ENCODE data around the gene SMIM13.

The SMIM13 gene

GRCh38 chr6:11092668-11093375, 812 bp upstream of the SMIM13 start:
- no peaks in the 10 kb centered on the region for H3K27me3 Mint-ChIP-seq
- peaks cover 27% of the 10 kb centered on the region for H3K4me1 Mint-ChIP-seq
- CTCF ChIA-PET, result interaction anchor here (0.6 to 1.2 kb wide), 3 partner anchors 24 to 404 kb away, joined by 4 read pairs; no protein-coding TSS in a partner anchor
- H3K9me3 Mint-ChIP-seq, result no peaks in the 10 kb centered on the region
- H3K36me3 Mint-ChIP-seq, result peaks cover 7% of the 10 kb centered on the region
- H3K4me3 Mint-ChIP-seq, result peak overlapping the region; percentile 81
- H3K27ac Mint-ChIP-seq, result peak overlapping the region; percentile 95
- no peak for DNase-seq

GRCh38 chr6:11093376-11093625, 333 bp upstream of the SMIM13 start:
- H3K27me3 Mint-ChIP-seq, result no peaks in the 10 kb centered on the region
- H3K4me1 Mint-ChIP-seq, result peaks cover 27% of the 10 kb centered on the region
- no peak for DNase-seq
- peaks cover 7% of the 10 kb centered on the region for H3K36me3 Mint-ChIP-seq
- CTCF ChIA-PET, result interaction anchor here (0.6 to 1.2 kb wide), 3 partner anchors 24 to 403 kb away, joined by 4 read pairs; no protein-coding TSS in a partner anchor
- H3K9me3 Mint-ChIP-seq, result no peaks in the 10 kb centered on the region
- H3K4me3 Mint-ChIP-seq, result peak overlapping the region; percentile 81
- H3K27ac Mint-ChIP-seq, result peak overlapping the region; percentile 95

DNA sequence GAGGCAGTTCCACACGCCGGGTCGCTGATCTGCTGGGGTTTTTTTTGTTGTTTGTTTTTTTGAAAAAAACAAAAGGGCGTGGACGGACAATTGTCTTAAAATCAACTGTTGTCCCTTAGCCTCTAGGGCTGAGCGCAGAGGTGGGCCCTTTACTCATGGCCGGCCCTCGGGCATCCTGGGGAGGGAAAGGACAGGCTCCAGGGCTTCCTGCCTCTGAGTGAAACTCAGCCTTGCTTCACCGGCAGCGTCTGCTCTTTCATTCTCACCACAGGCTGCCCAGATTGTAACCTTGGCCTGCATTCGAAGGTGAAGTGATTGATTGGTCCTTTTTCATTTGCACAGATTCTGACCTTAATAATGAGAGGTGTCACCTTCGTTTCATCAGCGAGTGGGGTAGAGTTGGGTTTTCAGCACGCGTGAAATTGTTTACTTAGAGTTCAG, 797 bp downstream of the SMIM13 start:
- peaks cover 12% of the 10 kb centered on the region for H3K36me3 Mint-ChIP-seq
- H3K27ac Mint-ChIP-seq, result peak overlapping the region; percentile 96
- DNase-seq, result peak; percentile 66
- H3K4me1 Mint-ChIP-seq, result peaks cover 29% of the 10 kb centered on the region
- peak overlapping the region; percentile 97 for H3K4me3 Mint-ChIP-seq
- H3K9me3 Mint-ChIP-seq, result no peaks in the 10 kb centered on the region
- no peaks in the 10 kb centered on the region for H3K27me3 Mint-ChIP-seq
- CTCF ChIA-PET, result interaction anchor here (0.5 kb wide), 1 partner anchor 284 kb away, joined by 3 read pairs; no protein-coding TSS in a partner anchor

DNA sequence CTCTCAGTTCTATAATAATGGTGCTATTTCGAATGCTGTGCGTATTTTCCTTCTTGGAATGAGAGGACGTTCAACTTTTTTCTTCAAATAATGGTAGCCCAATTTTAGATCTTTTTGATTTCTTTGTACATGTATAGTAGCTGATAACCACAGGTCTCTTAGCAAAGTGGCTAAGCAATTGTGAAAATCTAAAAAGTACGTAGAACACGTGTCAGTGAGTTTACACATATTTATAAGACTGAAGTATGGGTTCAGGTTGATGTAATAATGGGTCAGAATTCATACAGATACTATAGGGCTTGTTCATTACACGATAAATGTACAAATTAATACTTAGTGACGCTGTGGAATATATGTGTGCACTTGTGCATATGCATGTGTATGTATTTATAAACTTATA, 1.3 kb downstream of the SMIM13 start:
- CTCF ChIA-PET, result interaction anchor here (0.5 kb wide), 1 partner anchor 285 kb away, joined by 3 read pairs; no protein-coding TSS in a partner anchor
- Mint-ChIP-seq H3K36me3 (peaks cover 17% of the 10 kb centered on the region), H3K9me3 (no peaks in the 10 kb centered on the region), H3K27me3 (no peaks in the 10 kb centered on the region), H3K4me3 (peak overlapping the region; percentile 97), H3K4me1 (peaks cover 29% of the 10 kb centered on the region), H3K27ac (peak overlapping the region; percentile 96)
- no peak for DNase-seq

DNA sequence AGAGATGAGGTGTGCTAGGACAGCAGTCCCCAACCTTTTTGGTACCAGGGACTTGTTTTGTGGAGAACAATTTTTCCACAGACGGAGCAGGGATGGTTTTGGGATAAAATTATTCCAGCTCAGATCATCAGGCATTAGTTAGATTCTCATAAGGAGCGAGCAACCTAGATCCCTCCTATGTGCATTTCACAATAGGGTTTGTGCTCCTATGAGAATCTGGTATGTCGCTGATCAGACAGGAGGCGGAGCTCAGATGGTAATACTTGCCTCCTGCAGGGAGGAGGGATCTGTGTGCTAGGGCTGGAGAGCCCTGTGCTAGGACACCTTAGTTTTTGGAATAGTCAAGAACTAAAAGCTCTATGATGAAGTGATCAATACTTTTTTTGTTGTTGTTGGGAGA, 2.5 kb downstream of the SMIM13 start:
- Mint-ChIP-seq H3K4me3 (peak overlapping the region; percentile 65), H3K9me3 (no peaks in the 10 kb centered on the region), H3K36me3 (peaks cover 25% of the 10 kb centered on the region), H3K4me1 (peaks cover 34% of the 10 kb centered on the region), H3K27me3 (no peaks in the 10 kb centered on the region), H3K27ac (no peak overlapping the region)
- DNase-seq, result peak; percentile 31
- CTCF ChIA-PET, result interaction anchor here (1.0 to 1.4 kb wide), 2 partner anchors 8 to 400 kb away, joined by 3 to 5 read pairs; no protein-coding TSS in a partner anchor

DNA sequence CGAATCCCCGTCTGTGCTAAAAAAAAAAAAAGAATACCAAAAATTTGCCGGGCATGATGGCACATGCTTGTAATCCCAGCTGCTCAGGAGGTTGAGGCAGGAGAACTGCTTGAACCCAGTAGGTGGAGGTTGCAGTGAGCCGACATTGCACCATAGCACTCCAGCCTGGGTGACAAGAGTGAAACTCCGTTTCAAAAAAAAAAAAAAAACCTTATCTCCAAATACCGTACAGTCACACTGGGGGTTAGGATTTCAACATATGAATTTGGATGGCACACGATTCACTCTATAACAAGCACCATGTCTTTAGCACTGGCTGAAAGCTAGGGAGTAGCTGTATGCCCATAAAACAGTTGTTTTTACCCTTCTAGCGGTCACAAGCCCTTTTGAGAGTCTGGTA, 3.8 kb downstream of the SMIM13 start:
- no peak for DNase-seq
- H3K36me3 Mint-ChIP-seq, result peaks cover 32% of the 10 kb centered on the region
- no peaks in the 10 kb centered on the region for H3K9me3 Mint-ChIP-seq
- peaks cover 33% of the 10 kb centered on the region for H3K4me1 Mint-ChIP-seq
- H3K27ac Mint-ChIP-seq, result no peak overlapping the region
- H3K4me3 Mint-ChIP-seq, result no peak overlapping the region
- no peaks in the 10 kb centered on the region for H3K27me3 Mint-ChIP-seq
- CTCF ChIA-PET, result no interaction called here

DNA sequence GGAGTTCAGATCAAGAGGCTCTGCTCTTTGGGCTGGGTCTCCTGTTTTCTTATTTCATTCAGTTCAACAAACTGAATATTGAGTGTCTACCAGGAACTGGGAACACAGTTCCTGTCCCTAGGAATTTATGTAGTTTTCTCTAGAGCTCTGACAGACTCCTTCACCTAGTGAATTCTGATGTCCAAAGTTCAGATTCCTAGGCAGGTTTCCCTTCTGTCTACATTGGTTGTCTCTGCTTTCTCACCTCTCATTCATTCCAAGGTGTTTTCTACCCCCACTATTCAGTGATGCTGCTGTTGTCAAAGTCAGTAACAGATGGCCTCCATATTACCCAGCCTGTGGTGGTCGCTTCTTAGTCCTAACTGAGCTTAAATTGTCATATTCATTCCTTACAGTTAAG, 4.4 kb downstream of the SMIM13 start:
- H3K27ac Mint-ChIP-seq, result no peak overlapping the region
- CTCF ChIA-PET, result interaction anchor here (0.9 kb wide), 2 partner anchors 398 to 478 kb away, joined by 3 to 5 read pairs; no protein-coding TSS in a partner anchor
- no peak overlapping the region for H3K4me3 Mint-ChIP-seq
- H3K27me3 Mint-ChIP-seq, result no peaks in the 10 kb centered on the region
- no peak for DNase-seq
- H3K9me3 Mint-ChIP-seq, result no peaks in the 10 kb centered on the region
- H3K4me1 Mint-ChIP-seq, result peaks cover 30% of the 10 kb centered on the region
- peaks cover 36% of the 10 kb centered on the region for H3K36me3 Mint-ChIP-seq

DNA sequence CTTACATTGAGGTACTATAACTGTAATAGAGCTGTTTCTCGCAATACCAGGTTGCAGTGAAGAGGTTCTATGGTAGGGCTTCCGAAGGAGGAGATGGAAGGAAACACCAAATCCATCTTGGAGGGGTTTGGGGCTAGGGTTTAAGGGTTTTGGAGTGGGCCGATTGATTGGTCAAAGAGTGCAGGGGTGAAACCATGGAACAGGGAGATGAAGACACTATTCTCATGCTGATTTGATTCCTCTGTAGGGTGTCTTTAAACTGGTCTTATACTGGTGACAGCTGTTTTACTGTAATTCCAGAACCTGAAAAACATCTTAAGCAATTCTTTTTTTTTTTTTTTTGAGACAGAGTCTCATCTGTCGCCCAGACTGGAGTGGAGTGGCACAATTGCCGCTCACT, 7.8 kb downstream of the SMIM13 start:
- Mint-ChIP-seq H3K9me3 (no peaks in the 10 kb centered on the region), H3K27ac (no peak overlapping the region), H3K4me1 (peaks cover 11% of the 10 kb centered on the region), H3K36me3 (peaks cover 36% of the 10 kb centered on the region), H3K27me3 (no peaks in the 10 kb centered on the region), H3K4me3 (no peak overlapping the region)
- DNase-seq, result no peak
- CTCF ChIA-PET, result no interaction called here

DNA sequence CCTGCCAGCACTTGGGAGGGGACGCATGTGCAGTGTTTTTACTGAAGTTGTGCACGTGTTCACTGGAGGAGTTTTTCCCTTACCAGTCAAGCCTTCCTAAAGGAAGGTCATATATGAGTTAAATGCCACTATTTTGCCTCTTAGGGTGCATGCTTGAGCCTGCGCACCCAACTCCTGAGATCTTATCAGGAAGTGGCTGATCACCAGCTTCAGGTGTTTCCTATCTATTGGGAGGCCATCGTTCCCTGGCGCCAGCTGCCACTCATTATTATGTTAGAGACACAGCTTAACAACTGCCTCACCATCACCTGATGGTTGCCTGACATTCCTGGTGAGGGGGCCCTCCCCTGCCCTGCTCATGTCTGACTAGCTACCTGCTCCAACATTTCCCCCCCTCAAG, 9.4 kb downstream of the SMIM13 start:
- Mint-ChIP-seq H3K27me3 (no peaks in the 10 kb centered on the region), H3K36me3 (peaks cover 34% of the 10 kb centered on the region), H3K27ac (no peak overlapping the region), H3K9me3 (no peaks in the 10 kb centered on the region), H3K4me3 (no peak overlapping the region), H3K4me1 (peaks cover 10% of the 10 kb centered on the region)
- no peak for DNase-seq
- CTCF ChIA-PET, result no interaction called here

DNA sequence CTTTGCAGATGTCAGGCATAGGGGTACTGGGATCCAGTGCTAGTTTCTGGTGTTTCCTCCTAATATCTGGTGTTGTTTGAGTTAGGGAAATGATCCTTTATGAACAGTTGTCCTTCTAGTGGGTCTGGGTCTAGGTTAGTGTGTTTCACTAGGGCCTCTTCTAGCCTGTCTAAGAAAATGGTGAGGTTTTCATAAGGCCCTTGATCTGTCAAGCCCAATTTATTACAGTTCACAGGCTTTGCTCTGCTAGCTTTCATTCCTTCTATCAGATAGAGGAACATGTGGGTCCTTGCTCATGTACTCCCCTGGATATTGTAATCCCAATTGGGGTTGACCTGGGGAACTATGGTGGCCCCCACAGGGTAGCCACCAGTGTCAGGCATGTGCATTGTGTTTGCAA, 15.1 kb downstream of the SMIM13 start:
- CTCF ChIA-PET, result interaction anchor here (1.3 kb wide), 1 partner anchor 11 kb away, joined by 3 read pairs; no protein-coding TSS in a partner anchor
- no peaks in the 10 kb centered on the region for H3K27me3 Mint-ChIP-seq
- DNase-seq, result no peak
- H3K27ac Mint-ChIP-seq, result no peak overlapping the region
- peaks cover 11% of the 10 kb centered on the region for H3K36me3 Mint-ChIP-seq
- H3K4me3 Mint-ChIP-seq, result no peak overlapping the region
- H3K9me3 Mint-ChIP-seq, result no peaks in the 10 kb centered on the region
- peaks cover 19% of the 10 kb centered on the region for H3K4me1 Mint-ChIP-seq

DNA sequence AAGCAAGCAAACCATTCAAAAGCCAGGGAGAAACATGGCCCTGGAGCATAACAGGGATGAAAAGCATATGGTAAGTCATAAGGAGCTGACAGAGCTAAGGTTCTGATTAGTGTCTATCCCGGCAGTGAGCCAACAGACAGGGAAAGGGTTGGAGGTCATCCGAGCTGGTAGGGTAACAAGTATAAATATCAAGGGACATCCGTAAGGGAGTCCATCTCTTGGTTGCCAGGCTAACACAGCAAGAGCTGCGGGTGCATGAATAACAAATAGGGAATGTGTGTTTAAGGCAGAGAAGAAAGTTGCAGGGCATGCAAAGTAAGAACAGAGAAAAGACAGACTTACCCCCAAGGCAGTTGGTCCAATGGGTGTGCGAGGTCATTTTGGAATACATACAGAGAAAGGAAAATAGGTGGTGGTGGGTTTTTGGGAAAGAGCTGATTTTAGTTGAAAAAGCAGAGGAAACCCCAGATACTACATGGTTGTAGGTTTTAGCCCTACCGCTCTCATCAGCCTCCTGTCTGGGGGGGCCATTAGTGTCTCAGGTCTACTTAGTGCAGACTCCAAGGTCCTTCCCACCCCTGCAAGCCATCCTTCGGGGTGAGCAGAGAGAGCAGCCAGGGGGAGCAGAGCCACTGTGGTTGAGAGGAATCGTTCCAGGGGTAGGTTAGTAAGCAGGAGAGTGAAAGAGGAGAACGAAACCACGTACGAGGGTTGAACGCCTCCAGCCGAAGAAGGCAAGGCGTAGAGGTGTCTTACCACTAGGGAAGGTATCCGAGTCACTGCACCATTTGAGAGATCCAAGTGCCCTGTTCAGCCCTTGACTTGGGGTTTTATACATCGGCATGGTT, 17.5 kb downstream of the SMIM13 start, which contains the start of gene ERVFRD-1:
Gene ERVFRD-1, minus strand, starts transcription at position 805 of the 848 bp plus-strand sequence. CDS start 6,415 bp downstream, outside the sequence.
- Mint-ChIP-seq H3K4me3 (peak within 1 kb of the TSS; percentile 46), H3K27ac (no peak within 1 kb of the TSS)

GRCh38 chr6:11111769-11112437, 18.3 kb downstream of the SMIM13 start:
- Mint-ChIP-seq H3K36me3 (peaks cover 6% of the 10 kb centered on the region), H3K27ac (no peak overlapping the region), H3K27me3 (no peaks in the 10 kb centered on the region), H3K9me3 (no peaks in the 10 kb centered on the region), H3K4me1 (peaks cover 19% of the 10 kb centered on the region), H3K4me3 (peak overlapping the region; percentile 46)
- CTCF ChIA-PET, result interaction anchor here (0.6 kb wide), 1 partner anchor 79 kb away, joined by 3 read pairs; no protein-coding TSS in a partner anchor
- no peak for DNase-seq

More for the DNA sequence above, 17.5 kb downstream of the SMIM13 start, which contains the start of gene ERVFRD-1:
- no peak for DNase-seq
- H3K4me1 Mint-ChIP-seq, result peaks cover 19% of the 10 kb centered on the region
- no peaks in the 10 kb centered on the region for H3K27me3 Mint-ChIP-seq
- H3K36me3 Mint-ChIP-seq, result peaks cover 6% of the 10 kb centered on the region
- CTCF ChIA-PET, result interaction anchor here (0.6 kb wide), 1 partner anchor 79 kb away, joined by 3 read pairs; no protein-coding TSS in a partner anchor
- H3K9me3 Mint-ChIP-seq, result no peaks in the 10 kb centered on the region

- peaks cover 19% of the 10 kb centered on the region for H3K4me1 Mint-ChIP-seq
- H3K9me3 Mint-ChIP-seq, result no peaks in the 10 kb centered on the region
- H3K36me3 Mint-ChIP-seq, result peaks cover 6% of the 10 kb centered on the region
- H3K4me3 Mint-ChIP-seq, result no peak overlapping the region
- no peaks in the 10 kb centered on the region for H3K27me3 Mint-ChIP-seq
- DNase-seq, result no peak
- CTCF ChIA-PET, result no interaction called here
- no peak overlapping the region for H3K27ac Mint-ChIP-seq
Measured at GRCh38 chr6:11113038-11113437, 19.4 kb downstream of the SMIM13 start.
